B cell (primary cell): ENCODE measurements around the gene RIN3.

ENCODE experiments used
- EZH2 ChIP-seq: IDR thresholded peaks from 2 replicates; pipeline ENCODE4 v1.6.1; 2012; ENCODE audit warnings: borderline replicate concordance, low read depth, mild to moderate bottlenecking, moderate library complexity, low read length; ENCODE audit not compliant: insufficient read depth, poor library complexity, severe bottlenecking
- TF ChIP-seq, protein P1 (sequence below): fragments of 200-600 bp; IDR thresholded peaks from one replicate; pipeline ENCODE4 v1.8.0; 2022; ENCODE audit warnings: antibody characterized with exemption, mild to moderate bottlenecking

DNA sequence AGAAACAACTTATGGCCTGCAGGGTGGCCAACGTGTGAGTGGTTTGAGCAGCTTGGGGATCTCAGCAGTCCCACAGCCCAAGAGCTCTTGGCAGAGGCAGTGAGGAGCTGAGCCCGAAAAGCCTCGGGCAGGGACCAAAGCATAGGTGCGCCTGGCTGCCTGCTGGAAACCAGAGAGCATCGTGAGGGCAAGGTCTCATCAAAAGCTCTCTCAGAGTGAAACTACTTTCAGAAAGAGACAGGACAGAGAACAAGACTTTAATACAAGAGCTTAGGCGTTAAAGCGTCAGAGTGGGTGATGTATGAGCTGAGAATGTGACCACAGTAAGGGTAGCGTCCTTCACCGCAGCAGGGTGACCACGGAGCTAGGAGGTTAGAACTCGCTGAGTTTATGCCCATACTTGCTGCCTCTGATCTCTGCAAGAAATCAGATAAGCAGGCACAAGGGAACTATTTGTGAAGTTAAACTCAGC is 204.0 kb downstream of the RIN3 start:
- TF ChIP-seq, protein P1, sequence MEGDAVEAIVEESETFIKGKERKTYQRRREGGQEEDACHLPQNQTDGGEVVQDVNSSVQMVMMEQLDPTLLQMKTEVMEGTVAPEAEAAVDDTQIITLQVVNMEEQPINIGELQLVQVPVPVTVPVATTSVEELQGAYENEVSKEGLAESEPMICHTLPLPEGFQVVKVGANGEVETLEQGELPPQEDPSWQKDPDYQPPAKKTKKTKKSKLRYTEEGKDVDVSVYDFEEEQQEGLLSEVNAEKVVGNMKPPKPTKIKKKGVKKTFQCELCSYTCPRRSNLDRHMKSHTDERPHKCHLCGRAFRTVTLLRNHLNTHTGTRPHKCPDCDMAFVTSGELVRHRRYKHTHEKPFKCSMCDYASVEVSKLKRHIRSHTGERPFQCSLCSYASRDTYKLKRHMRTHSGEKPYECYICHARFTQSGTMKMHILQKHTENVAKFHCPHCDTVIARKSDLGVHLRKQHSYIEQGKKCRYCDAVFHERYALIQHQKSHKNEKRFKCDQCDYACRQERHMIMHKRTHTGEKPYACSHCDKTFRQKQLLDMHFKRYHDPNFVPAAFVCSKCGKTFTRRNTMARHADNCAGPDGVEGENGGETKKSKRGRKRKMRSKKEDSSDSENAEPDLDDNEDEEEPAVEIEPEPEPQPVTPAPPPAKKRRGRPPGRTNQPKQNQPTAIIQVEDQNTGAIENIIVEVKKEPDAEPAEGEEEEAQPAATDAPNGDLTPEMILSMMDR, result no peak
- no peak for TF ChIP-seq EZH2
